ENCODE measurements around the gene RACGAP1. TPM values are rescaled to one million over a fixed set of nuclear protein-coding genes. Genes with fewer than 3 reads are reported as not detected.

The RACGAP1 gene
- polyA plus RNA-seq, 1 of the 3 experiments (the other 2 are of a cell fraction) = 21.5 TPM

DNA sequence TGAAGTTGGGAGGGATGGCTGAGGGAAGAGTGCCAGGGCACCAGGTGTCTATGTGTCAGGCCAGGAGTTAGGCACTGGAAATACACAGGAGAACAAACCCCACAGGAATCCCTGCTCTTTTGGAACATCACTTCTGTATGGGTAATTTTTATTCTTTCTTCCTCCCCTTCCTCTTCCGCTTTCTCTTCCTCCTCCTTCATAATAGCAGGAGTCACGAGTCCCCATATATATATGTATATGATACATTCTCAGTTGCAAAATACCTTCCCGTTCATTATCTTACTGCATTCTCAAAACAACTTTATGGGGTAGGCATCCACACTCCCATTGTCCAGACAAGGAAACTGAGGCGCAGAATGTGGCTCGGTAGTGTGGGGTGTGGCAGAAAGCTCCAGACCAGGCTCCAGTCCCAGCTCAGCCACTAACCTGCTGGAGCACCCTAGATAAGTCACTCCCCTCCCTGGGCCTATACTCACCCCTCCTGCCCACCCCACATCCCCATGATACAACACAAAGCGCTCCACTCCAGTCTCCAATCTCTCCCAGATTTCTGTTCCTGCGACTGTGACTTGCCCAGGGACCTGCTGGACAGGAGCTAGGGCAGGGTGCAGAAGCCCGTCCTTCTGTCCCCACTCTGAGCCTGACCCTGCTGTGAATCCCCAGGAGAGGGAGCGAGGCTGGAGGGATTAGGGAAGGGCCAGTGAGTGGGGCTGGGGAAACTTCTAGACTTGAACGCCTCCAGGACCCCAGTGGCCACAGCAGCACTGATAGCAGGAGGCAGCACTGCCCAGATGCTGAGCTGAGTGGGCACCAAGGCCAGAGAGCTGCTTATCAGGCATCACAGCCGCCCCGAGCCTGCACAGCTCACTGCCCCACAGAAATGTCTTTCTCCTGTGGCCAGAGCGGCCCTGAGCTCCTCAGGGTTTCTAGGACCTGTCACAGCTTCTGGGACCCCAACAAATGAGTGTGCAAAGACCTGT is 76.1 kb downstream of the RACGAP1 start:
- H4K20me1 ChIP-seq (ENCODE audit: insufficient read depth) = no peaks in the 10 kb centered on the region
- CTCF ChIA-PET = interaction anchor here (0.8 to 6.1 kb wide), 11 partner anchors 10 to 163 kb away, joined by 3 to 101 read pairs (median 3); partner anchors contain the start of gene COX14
- no peaks in the 10 kb centered on the region for H3K27me3 ChIP-seq (ENCODE audit: insufficient read depth)
- no peaks in the 10 kb centered on the region for H3F3A ChIP-seq (replicated peaks; ENCODE audit: insufficient read depth)
- H3K4me1 ChIP-seq (ENCODE audit: control insufficient read depth in 1 of 2, insufficient read depth in 2 of 2, low read depth in 1 of 2, low read length in 1 of 2) = peaks cover 0 to 20% of the 10 kb centered on the region in 2 experiments; a peak in 1 of 4 replicates
- no peak overlapping the region for H3K27ac ChIP-seq (ENCODE audit: low read depth in 2 of 2, low read length in 1 of 2)
- no peak overlapping the region for H3K9ac ChIP-seq
- no peaks in the 10 kb centered on the region for H3K79me2 ChIP-seq (ENCODE audit: insufficient read depth)
- H3K4me2 ChIP-seq = no peak overlapping the region
- H2AFZ ChIP-seq (ENCODE audit: low read depth) = no peak overlapping the region
- DNase-seq = no peak
- no peak for TF ChIP-seq NRF1 (IDR thresholded peaks at IDR 0.05; ENCODE audit: low read depth, low read length)
- TF ChIP-seq, protein P1, sequence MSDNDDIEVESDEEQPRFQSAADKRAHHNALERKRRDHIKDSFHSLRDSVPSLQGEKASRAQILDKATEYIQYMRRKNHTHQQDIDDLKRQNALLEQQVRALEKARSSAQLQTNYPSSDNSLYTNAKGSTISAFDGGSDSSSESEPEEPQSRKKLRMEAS (IDR thresholded peaks at IDR 0.05; ENCODE audit: low read depth) = no peak
- TF ChIP-seq FOXJ3 (CRISPR knock-in tag; IDR thresholded peaks at IDR 0.05) = no peak
- TF ChIP-seq GABPA (IDR thresholded peaks at IDR 0.05; ENCODE audit: low read depth) = no peak
- TF ChIP-seq MEF2A (IDR thresholded peaks at IDR 0.05; ENCODE audit: borderline replicate concordance, low read depth) = no peak
- H3K4me3 ChIP-seq (ENCODE audit: low read depth in 2 of 2, low read length in 1 of 2) = no peak overlapping the region
- POLR2A ChIA-PET = interaction anchor here (0.6 kb wide), 1 partner anchor 25 kb away, joined by 3 read pairs; no protein-coding TSS in a partner anchor
- H3K9me3 ChIP-seq = no peaks in the 10 kb centered on the region
- H3K9me2 ChIP-seq = no peaks in the 10 kb centered on the region
- H3K36me3 ChIP-seq (replicated peaks in 1 of 2; ENCODE audit: control insufficient read depth in 1 of 2, insufficient read depth in 2 of 2, low read length in 1 of 2) = no peaks in the 10 kb centered on the region
- WGBS (ENCODE audit: low lambda C conversion rate) = 89% methylated on average over 13 of the region's 13 CpGs

DNA sequence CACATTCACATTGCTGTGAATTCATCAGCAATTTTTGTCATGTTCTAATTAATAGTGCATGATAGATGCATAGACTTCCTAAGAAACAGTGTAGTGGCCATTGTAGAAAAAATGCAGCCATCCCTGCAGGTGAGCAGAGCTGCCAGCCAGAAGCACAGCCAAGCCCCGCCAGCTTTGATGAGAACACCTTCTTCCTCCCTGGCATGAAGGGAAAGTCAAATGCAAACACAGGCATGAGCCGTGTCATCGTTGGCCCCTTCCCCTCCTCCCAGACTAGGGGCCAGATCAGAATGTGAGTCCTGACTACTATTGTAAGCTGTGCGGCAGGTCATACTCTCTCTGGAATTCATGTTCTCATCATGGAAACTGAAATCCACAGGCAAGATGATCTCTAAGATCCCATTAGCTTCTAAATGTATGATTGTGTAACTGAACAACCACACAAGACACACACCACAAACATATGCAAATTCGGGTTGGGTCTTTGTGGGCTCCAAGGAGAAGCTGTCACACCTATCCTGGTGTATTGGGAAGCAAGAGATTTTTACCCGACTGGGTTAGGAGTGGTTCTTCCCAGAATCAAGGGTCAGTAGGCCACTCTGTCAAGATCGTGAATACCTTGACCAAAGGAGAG is 77.6 kb downstream of the RACGAP1 start:
- no peak for DNase-seq
- Histone ChIP-seq H3K9me3 (no peaks in the 10 kb centered on the region), H3K27ac (ENCODE audit: low read depth in 2 of 2, low read length in 1 of 2) (no peak overlapping the region), H3K79me2 (ENCODE audit: insufficient read depth) (no peaks in the 10 kb centered on the region), H3K9me2 (no peaks in the 10 kb centered on the region), H3K9ac (no peak overlapping the region), H4K20me1 (ENCODE audit: insufficient read depth) (no peaks in the 10 kb centered on the region), H3K4me3 (ENCODE audit: low read depth in 2 of 2, low read length in 1 of 2) (no peak overlapping the region), H3F3A (replicated peaks; ENCODE audit: insufficient read depth) (no peaks in the 10 kb centered on the region), H3K27me3 (ENCODE audit: insufficient read depth) (no peaks in the 10 kb centered on the region), H3K4me1 (ENCODE audit: control insufficient read depth in 1 of 2, insufficient read depth in 2 of 2, low read depth in 1 of 2, low read length in 1 of 2) (peaks cover 0 to 20% of the 10 kb centered on the region in 2 experiments; a peak in 1 of 4 replicates), H3K4me2 (no peak overlapping the region), H3K36me3 (replicated peaks in 1 of 2; ENCODE audit: control insufficient read depth in 1 of 2, insufficient read depth in 2 of 2, low read length in 1 of 2) (no peaks in the 10 kb centered on the region), H2AFZ (ENCODE audit: low read depth) (no peak overlapping the region)
- ChIA-PET CTCF (interaction anchor here (1.5 to 6.1 kb wide), 6 partner anchors 12 to 124 kb away, joined by 3 to 101 read pairs (median 44); partner anchors contain the start of gene AQP5), POLR2A (no interaction called here)
- whole genome bisulfite sequencing (ENCODE audit: low lambda C conversion rate) = 78% methylated on average over 5 of the region's 7 CpGs
- TF ChIP-seq USF2 (IDR thresholded peaks at IDR 0.05; ENCODE audit: borderline replicate concordance, low read depth, low read length) (no peak), NFIC (IDR thresholded peaks at IDR 0.05; ENCODE audit: borderline replicate concordance) (no peak), NRF1 (IDR thresholded peaks at IDR 0.05; ENCODE audit: low read depth, low read length) (no peak), JUND (IDR thresholded peaks at IDR 0.05) (no peak), SIN3A (IDR thresholded peaks at IDR 0.05; ENCODE audit: borderline replicate concordance, low read depth, low read length) (no peak), RFX5 (IDR thresholded peaks at IDR 0.05; ENCODE audit: low read length) (no peak), IRF3 (IDR thresholded peaks at IDR 0.05; ENCODE audit: low read depth, low read length) (no peak), FOXM1 (IDR thresholded peaks at IDR 0.05; ENCODE audit: low read depth) (no peak), TEAD4 (IDR thresholded peaks at IDR 0.05; ENCODE audit: borderline replicate concordance, insufficient read depth) (no peak)
- TF ChIP-seq, protein P2, sequence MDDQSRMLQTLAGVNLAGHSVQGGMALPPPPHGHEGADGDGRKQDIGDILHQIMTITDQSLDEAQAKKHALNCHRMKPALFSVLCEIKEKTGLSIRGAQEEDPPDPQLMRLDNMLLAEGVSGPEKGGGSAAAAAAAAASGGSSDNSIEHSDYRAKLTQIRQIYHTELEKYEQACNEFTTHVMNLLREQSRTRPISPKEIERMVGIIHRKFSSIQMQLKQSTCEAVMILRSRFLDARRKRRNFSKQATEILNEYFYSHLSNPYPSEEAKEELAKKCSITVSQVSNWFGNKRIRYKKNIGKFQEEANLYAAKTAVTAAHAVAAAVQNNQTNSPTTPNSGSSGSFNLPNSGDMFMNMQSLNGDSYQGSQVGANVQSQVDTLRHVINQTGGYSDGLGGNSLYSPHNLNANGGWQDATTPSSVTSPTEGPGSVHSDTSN (IDR thresholded peaks at IDR 0.05) = no peak
- TF ChIP-seq, protein P3, sequence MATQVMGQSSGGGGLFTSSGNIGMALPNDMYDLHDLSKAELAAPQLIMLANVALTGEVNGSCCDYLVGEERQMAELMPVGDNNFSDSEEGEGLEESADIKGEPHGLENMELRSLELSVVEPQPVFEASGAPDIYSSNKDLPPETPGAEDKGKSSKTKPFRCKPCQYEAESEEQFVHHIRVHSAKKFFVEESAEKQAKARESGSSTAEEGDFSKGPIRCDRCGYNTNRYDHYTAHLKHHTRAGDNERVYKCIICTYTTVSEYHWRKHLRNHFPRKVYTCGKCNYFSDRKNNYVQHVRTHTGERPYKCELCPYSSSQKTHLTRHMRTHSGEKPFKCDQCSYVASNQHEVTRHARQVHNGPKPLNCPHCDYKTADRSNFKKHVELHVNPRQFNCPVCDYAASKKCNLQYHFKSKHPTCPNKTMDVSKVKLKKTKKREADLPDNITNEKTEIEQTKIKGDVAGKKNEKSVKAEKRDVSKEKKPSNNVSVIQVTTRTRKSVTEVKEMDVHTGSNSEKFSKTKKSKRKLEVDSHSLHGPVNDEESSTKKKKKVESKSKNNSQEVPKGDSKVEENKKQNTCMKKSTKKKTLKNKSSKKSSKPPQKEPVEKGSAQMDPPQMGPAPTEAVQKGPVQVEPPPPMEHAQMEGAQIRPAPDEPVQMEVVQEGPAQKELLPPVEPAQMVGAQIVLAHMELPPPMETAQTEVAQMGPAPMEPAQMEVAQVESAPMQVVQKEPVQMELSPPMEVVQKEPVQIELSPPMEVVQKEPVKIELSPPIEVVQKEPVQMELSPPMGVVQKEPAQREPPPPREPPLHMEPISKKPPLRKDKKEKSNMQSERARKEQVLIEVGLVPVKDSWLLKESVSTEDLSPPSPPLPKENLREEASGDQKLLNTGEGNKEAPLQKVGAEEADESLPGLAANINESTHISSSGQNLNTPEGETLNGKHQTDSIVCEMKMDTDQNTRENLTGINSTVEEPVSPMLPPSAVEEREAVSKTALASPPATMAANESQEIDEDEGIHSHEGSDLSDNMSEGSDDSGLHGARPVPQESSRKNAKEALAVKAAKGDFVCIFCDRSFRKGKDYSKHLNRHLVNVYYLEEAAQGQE (IDR thresholded peaks at IDR 0.05; ENCODE audit: low read depth, low read length) = no peak
